ENCODE data around the gene UGT1A1. TPM values are rescaled to one million over a fixed set of nuclear protein-coding genes. Genes with fewer than 3 reads are reported as not detected.

The UGT1A1 gene
- total RNA-seq, 1 experiment from 2014 or later, result not detected

GRCh38 chr2:233792720-233793119 is 32.6 kb downstream of the UGT1A1 start:
- Histone ChIP-seq H2BK20ac (ENCODE audit: low read depth, low read length, poor library complexity, severe bottlenecking) (no peak overlapping the region), H2BK5ac (ENCODE audit: insufficient read length, low read length) (no peak overlapping the region), H3K23me2 (ENCODE audit: insufficient read length, low read depth, low read length, poor library complexity, severe bottlenecking) (no peaks in the 10 kb centered on the region), H3K9me3 (ENCODE audit: control insufficient read depth, low read depth, low read length) (no peaks in the 10 kb centered on the region), H4K20me1 (ENCODE audit: control insufficient read depth, insufficient read depth, insufficient read length) (no peaks in the 10 kb centered on the region), H2AFZ (ENCODE audit: low read length) (no peak overlapping the region), H3T11ph (ENCODE audit: low read length) (no peak overlapping the region), H2BK120ac (ENCODE audit: low read depth, low read length, poor library complexity, severe bottlenecking) (no peak overlapping the region), H3K27ac (ENCODE audit: insufficient read length, low read depth, low read length) (no peak overlapping the region), H3K18ac (ENCODE audit: insufficient read length, low read depth, low read length) (no peak overlapping the region), H3K79me1 (ENCODE audit: insufficient read depth, low read depth, low read length, poor library complexity, severe bottlenecking) (no peaks in the 10 kb centered on the region), H3K23ac (ENCODE audit: insufficient read length, low read depth, low read length) (no peak overlapping the region), H3K56ac (ENCODE audit: insufficient read length, low read depth, low read length) (no peak overlapping the region), H3K9ac (ENCODE audit: extremely low read depth, insufficient read length, low read length) (no peak overlapping the region), H2BK12ac (ENCODE audit: insufficient read length, low read depth, low read length) (no peak overlapping the region), H2AK5ac (ENCODE audit: insufficient read length, low read length) (no peak overlapping the region), H3K4me2 (ENCODE audit: insufficient read depth, insufficient read length, low read length) (no peak overlapping the region), H3K27me3 (ENCODE audit: insufficient read depth, low read length) (no peaks in the 10 kb centered on the region), H3K14ac (ENCODE audit: insufficient read depth, low read length) (no peak overlapping the region), H4K8ac (replicated peaks; ENCODE audit: insufficient read length, low read depth, low read length) (no peak overlapping the region), H3K4ac (ENCODE audit: low read depth, low read length) (no peak overlapping the region), H3K4me1 (ENCODE audit: insufficient read depth, low read length) (no peaks in the 10 kb centered on the region), H2BK15ac (ENCODE audit: low read depth, low read length) (no peak overlapping the region), H4K91ac (ENCODE audit: insufficient read length, low read depth, low read length) (no peak overlapping the region), H3K79me2 (ENCODE audit: insufficient read depth, low read length) (no peaks in the 10 kb centered on the region), H4K5ac (ENCODE audit: insufficient read length, low read depth, low read length) (no peak overlapping the region)
- no peak for DNase-seq
- no peaks in the 10 kb centered on the region for H3K4me1 Mint-ChIP-seq
- WGBS (ENCODE audit: extremely low coverage, insufficient read length, low lambda C conversion rate), result no CpG with 5 or more reads among the region's 7 CpGs
- peaks cover 10% of the 10 kb centered on the region for H3K27me3 Mint-ChIP-seq (ENCODE audit: low read depth)
- no peak overlapping the region for H3K27ac Mint-ChIP-seq
- TF ChIP-seq, protein P1, sequence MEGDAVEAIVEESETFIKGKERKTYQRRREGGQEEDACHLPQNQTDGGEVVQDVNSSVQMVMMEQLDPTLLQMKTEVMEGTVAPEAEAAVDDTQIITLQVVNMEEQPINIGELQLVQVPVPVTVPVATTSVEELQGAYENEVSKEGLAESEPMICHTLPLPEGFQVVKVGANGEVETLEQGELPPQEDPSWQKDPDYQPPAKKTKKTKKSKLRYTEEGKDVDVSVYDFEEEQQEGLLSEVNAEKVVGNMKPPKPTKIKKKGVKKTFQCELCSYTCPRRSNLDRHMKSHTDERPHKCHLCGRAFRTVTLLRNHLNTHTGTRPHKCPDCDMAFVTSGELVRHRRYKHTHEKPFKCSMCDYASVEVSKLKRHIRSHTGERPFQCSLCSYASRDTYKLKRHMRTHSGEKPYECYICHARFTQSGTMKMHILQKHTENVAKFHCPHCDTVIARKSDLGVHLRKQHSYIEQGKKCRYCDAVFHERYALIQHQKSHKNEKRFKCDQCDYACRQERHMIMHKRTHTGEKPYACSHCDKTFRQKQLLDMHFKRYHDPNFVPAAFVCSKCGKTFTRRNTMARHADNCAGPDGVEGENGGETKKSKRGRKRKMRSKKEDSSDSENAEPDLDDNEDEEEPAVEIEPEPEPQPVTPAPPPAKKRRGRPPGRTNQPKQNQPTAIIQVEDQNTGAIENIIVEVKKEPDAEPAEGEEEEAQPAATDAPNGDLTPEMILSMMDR (conservative IDR thresholded peaks at IDR 0.05), result no peak
- H3K36me3 Mint-ChIP-seq (ENCODE audit: insufficient read depth in 1 of 3, low read depth in 3 of 3), result no peaks in the 10 kb centered on the region; a peak in 1 of 7 replicates
- H3K4me3 Mint-ChIP-seq, result no peak overlapping the region; a peak in 2 of 5 replicates
- H3K9me3 Mint-ChIP-seq, result peaks cover 0 to 3% of the 10 kb centered on the region in 2 experiments; a peak in 1 of 5 replicates
